ENCODE measurements around the gene UBXN1. TPM values are rescaled to one million over a fixed set of nuclear protein-coding genes. Genes with fewer than 3 reads are reported as not detected.

UBXN1 gene
- total RNA-seq, 1 experiment from 2014 or later: 118 TPM

- no peak overlapping the region for H3K56ac ChIP-seq (ENCODE audit: insufficient read length, low read depth, low read length)
- H3K4me3 Mint-ChIP-seq: peak overlapping the region; percentile 85 to 92
- H3K27ac ChIP-seq (ENCODE audit: insufficient read length, low read depth, low read length): no peak overlapping the region
- no peak overlapping the region for H2AFZ ChIP-seq (ENCODE audit: low read length)
- no peaks in the 10 kb centered on the region for H3K9me3 ChIP-seq (ENCODE audit: control insufficient read depth, low read depth, low read length)
- no peak overlapping the region for H4K5ac ChIP-seq (ENCODE audit: insufficient read length, low read depth, low read length)
- no peak overlapping the region for H4K8ac ChIP-seq (replicated peaks; ENCODE audit: insufficient read length, low read depth, low read length)
- no peak overlapping the region for H3K18ac ChIP-seq (ENCODE audit: insufficient read length, low read depth, low read length)
- no peaks in the 10 kb centered on the region for H3K79me1 ChIP-seq (ENCODE audit: insufficient read depth, low read depth, low read length, poor library complexity, severe bottlenecking)
- no peaks in the 10 kb centered on the region for H4K20me1 ChIP-seq (ENCODE audit: control insufficient read depth, insufficient read depth, insufficient read length)
- DNase-seq: no peak
- peaks cover 17 to 29% of the 10 kb centered on the region in 2 experiments for H3K4me1 Mint-ChIP-seq
- no peak overlapping the region for H4K91ac ChIP-seq (ENCODE audit: insufficient read length, low read depth, low read length)
- H3K27me3 Mint-ChIP-seq (ENCODE audit: low read depth): no peaks in the 10 kb centered on the region
- H3K23me2 ChIP-seq (ENCODE audit: insufficient read length, low read depth, low read length, poor library complexity, severe bottlenecking): peaks cover 8% of the 10 kb centered on the region
- 0 out of 5 replicates have a peak, but pooled peaks cover 0 to 2% of the 10 kb centered on the region in 2 experiments for H3K9me3 Mint-ChIP-seq
- H3K23ac ChIP-seq (ENCODE audit: insufficient read length, low read depth, low read length): no peak overlapping the region
- no peak overlapping the region for H2AK5ac ChIP-seq (ENCODE audit: insufficient read length, low read length)
- TF ChIP-seq CTCF (conservative IDR thresholded peaks at IDR 0.05): no peak
- no peak overlapping the region for H2BK120ac ChIP-seq (ENCODE audit: low read depth, low read length, poor library complexity, severe bottlenecking)
- H3K27ac Mint-ChIP-seq: peak overlapping the region in 1 of 3 experiments; percentile 73; a peak in 1 of 7 replicates
- no peaks in the 10 kb centered on the region for H3K79me2 ChIP-seq (ENCODE audit: insufficient read depth, low read length)
- no CpG with 5 or more reads among the region's 6 CpGs for WGBS (ENCODE audit: extremely low coverage, insufficient read length, low lambda C conversion rate)
- no peak overlapping the region for H2BK5ac ChIP-seq (ENCODE audit: insufficient read length, low read length)
- H3T11ph ChIP-seq (ENCODE audit: low read length): no peak overlapping the region
- no peaks in the 10 kb centered on the region for H3K27me3 ChIP-seq (ENCODE audit: insufficient read depth, low read length)
- no peak overlapping the region for H2BK12ac ChIP-seq (ENCODE audit: insufficient read length, low read depth, low read length)
- H2BK15ac ChIP-seq (ENCODE audit: low read depth, low read length): no peak overlapping the region
- no peak overlapping the region for H3K9ac ChIP-seq (ENCODE audit: extremely low read depth, insufficient read length, low read length)
- H3K4me1 ChIP-seq (ENCODE audit: insufficient read depth, low read length): no peaks in the 10 kb centered on the region
- peaks cover 17 to 49% (median 44%) of the 10 kb centered on the region in 3 experiments; a peak in 6 of 7 replicates for H3K36me3 Mint-ChIP-seq (ENCODE audit: insufficient read depth in 1 of 3, low read depth in 3 of 3)
- H2BK20ac ChIP-seq (ENCODE audit: low read depth, low read length, poor library complexity, severe bottlenecking): no peak overlapping the region
- no peak overlapping the region for H3K14ac ChIP-seq (ENCODE audit: insufficient read depth, low read length)
- no peak overlapping the region for H3K4ac ChIP-seq (ENCODE audit: low read depth, low read length)
- no peak overlapping the region for H3K4me2 ChIP-seq (ENCODE audit: insufficient read depth, insufficient read length, low read length)
Observed at GRCh38 chr11:62677156-62677555, 1.7 kb downstream of the UBXN1 start.
